ENCODE measurements around the gene PDZD4. TPM values are rescaled to one million over a fixed set of nuclear protein-coding genes. Genes with fewer than 3 reads are reported as not detected.
A peak's percentile ranks its signal among the peaks of the same experiment; 100 is the strongest.

PDZD4 gene
- total and polyA plus RNA-seq, 9 of the 15 experiments (the other 6 are each of a cell fraction or from before 2014, with no cell fraction given), result 0.05 to 0.38 (median 0.07) TPM; not detected in 5

DNA sequence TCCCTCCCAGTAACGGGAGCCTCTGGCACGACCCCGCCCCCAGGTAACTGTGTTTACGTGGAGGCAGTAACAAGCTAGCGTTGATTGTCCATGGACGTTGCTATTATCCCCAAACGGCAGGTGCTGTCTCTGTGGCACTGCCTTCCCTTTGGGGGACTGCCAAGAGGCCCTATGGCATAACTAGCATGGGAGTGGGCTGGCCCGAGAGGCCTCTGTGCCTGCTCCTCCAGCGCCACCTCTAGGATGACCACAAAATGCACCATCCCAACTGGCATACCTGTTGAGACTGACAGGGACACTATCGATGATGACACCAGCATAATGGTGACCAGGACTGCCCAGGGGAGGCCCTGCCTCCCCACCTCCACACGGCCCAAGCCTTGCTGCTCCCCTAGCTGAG lies 48.0 kb downstream of the PDZD4 start (continued):
- TF ChIP-seq, protein P1, sequence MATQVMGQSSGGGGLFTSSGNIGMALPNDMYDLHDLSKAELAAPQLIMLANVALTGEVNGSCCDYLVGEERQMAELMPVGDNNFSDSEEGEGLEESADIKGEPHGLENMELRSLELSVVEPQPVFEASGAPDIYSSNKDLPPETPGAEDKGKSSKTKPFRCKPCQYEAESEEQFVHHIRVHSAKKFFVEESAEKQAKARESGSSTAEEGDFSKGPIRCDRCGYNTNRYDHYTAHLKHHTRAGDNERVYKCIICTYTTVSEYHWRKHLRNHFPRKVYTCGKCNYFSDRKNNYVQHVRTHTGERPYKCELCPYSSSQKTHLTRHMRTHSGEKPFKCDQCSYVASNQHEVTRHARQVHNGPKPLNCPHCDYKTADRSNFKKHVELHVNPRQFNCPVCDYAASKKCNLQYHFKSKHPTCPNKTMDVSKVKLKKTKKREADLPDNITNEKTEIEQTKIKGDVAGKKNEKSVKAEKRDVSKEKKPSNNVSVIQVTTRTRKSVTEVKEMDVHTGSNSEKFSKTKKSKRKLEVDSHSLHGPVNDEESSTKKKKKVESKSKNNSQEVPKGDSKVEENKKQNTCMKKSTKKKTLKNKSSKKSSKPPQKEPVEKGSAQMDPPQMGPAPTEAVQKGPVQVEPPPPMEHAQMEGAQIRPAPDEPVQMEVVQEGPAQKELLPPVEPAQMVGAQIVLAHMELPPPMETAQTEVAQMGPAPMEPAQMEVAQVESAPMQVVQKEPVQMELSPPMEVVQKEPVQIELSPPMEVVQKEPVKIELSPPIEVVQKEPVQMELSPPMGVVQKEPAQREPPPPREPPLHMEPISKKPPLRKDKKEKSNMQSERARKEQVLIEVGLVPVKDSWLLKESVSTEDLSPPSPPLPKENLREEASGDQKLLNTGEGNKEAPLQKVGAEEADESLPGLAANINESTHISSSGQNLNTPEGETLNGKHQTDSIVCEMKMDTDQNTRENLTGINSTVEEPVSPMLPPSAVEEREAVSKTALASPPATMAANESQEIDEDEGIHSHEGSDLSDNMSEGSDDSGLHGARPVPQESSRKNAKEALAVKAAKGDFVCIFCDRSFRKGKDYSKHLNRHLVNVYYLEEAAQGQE (IDR thresholded peaks at IDR 0.05; ENCODE audit: borderline replicate concordance), result peak; percentile 34; the same call in 1 of the 2 replicates
- TF ChIP-seq, protein P1 (CRISPR knock-in tag; IDR thresholded peaks at IDR 0.05; ENCODE audit: low read depth), result no peak
- TF ChIP-seq MCM7 (IDR thresholded peaks at IDR 0.05), result no peak
- no peak for TF ChIP-seq ZNF174 (CRISPR knock-in tag; IDR thresholded peaks at IDR 0.05)
- TF ChIP-seq CTBP1 (IDR thresholded peaks at IDR 0.05; ENCODE audit: borderline replicate concordance), result no peak
- no peak for TF ChIP-seq ZNF436 (CRISPR knock-in tag; IDR thresholded peaks at IDR 0.05)
- peak in 1 of 2 experiments; percentile 39; a peak in 2 of 4 replicates for TF ChIP-seq RAD21 (CRISPR knock-in tag; conservative IDR thresholded peaks at IDR 0.05 in 1 of 2, IDR thresholded peaks at IDR 0.05 in 1 of 2)
- TF ChIP-seq, protein P2, sequence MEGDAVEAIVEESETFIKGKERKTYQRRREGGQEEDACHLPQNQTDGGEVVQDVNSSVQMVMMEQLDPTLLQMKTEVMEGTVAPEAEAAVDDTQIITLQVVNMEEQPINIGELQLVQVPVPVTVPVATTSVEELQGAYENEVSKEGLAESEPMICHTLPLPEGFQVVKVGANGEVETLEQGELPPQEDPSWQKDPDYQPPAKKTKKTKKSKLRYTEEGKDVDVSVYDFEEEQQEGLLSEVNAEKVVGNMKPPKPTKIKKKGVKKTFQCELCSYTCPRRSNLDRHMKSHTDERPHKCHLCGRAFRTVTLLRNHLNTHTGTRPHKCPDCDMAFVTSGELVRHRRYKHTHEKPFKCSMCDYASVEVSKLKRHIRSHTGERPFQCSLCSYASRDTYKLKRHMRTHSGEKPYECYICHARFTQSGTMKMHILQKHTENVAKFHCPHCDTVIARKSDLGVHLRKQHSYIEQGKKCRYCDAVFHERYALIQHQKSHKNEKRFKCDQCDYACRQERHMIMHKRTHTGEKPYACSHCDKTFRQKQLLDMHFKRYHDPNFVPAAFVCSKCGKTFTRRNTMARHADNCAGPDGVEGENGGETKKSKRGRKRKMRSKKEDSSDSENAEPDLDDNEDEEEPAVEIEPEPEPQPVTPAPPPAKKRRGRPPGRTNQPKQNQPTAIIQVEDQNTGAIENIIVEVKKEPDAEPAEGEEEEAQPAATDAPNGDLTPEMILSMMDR (IDR thresholded peaks at IDR 0.05 in 2 of 3, conservative IDR thresholded peaks at IDR 0.05 in 1 of 3; ENCODE audit: insufficient read depth in 2 of 3, low read depth in 1 of 3, low read length in 3 of 3), result peak; percentile 37 to 50 (median 42); a peak in 5 of 6 replicates
- TF ChIP-seq, protein P3, sequence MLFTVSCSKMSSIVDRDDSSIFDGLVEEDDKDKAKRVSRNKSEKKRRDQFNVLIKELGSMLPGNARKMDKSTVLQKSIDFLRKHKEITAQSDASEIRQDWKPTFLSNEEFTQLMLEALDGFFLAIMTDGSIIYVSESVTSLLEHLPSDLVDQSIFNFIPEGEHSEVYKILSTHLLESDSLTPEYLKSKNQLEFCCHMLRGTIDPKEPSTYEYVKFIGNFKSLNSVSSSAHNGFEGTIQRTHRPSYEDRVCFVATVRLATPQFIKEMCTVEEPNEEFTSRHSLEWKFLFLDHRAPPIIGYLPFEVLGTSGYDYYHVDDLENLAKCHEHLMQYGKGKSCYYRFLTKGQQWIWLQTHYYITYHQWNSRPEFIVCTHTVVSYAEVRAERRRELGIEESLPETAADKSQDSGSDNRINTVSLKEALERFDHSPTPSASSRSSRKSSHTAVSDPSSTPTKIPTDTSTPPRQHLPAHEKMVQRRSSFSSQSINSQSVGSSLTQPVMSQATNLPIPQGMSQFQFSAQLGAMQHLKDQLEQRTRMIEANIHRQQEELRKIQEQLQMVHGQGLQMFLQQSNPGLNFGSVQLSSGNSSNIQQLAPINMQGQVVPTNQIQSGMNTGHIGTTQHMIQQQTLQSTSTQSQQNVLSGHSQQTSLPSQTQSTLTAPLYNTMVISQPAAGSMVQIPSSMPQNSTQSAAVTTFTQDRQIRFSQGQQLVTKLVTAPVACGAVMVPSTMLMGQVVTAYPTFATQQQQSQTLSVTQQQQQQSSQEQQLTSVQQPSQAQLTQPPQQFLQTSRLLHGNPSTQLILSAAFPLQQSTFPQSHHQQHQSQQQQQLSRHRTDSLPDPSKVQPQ (CRISPR knock-in tag; IDR thresholded peaks at IDR 0.05; ENCODE audit: borderline replicate concordance), result no peak
- no peak for TF ChIP-seq ZNF217 (CRISPR knock-in tag; IDR thresholded peaks at IDR 0.05)
- TF ChIP-seq, protein P4, sequence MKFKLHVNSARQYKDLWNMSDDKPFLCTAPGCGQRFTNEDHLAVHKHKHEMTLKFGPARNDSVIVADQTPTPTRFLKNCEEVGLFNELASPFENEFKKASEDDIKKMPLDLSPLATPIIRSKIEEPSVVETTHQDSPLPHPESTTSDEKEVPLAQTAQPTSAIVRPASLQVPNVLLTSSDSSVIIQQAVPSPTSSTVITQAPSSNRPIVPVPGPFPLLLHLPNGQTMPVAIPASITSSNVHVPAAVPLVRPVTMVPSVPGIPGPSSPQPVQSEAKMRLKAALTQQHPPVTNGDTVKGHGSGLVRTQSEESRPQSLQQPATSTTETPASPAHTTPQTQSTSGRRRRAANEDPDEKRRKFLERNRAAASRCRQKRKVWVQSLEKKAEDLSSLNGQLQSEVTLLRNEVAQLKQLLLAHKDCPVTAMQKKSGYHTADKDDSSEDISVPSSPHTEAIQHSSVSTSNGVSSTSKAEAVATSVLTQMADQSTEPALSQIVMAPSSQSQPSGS (CRISPR knock-in tag; IDR thresholded peaks at IDR 0.05), result no peak
- no peak for TF ChIP-seq DNMT1 (IDR thresholded peaks at IDR 0.05)
- no peak for TF ChIP-seq ZNF224 (CRISPR knock-in tag; IDR thresholded peaks at IDR 0.05)

All from K562 (cell line).